Measurements from ENCODE around the gene CLEC2A. TPM values are rescaled to one million over a fixed set of nuclear protein-coding genes. Genes with fewer than 3 reads are reported as not detected.

Gene CLEC2A
- total and polyA plus RNA-seq, 9 of the 15 experiments (the other 6 are each of a cell fraction or from before 2014, with no cell fraction given), result not detected

GRCh38 chr12:9920451-9920850 is 11.7 kb downstream of the CLEC2A start:
- in situ Hi-C loops (cut with MboI), result loop anchor here (10.0 kb wide), 1 partner anchor 176 kb away; no protein-coding TSS in a partner anchor
- Histone ChIP-seq H3K4me3 (no peak overlapping the region), H3K4me2 (ENCODE audit: insufficient read depth, low read length) (no peak overlapping the region), H3K4me1 (replicated peaks in 1 of 2; ENCODE audit: control insufficient read depth in 2 of 2, insufficient read depth in 2 of 2, low read length in 2 of 2) (no peaks in the 10 kb centered on the region), H3K79me2 (ENCODE audit: control insufficient read depth, insufficient read depth, low read length) (no peaks in the 10 kb centered on the region), H3K36me3 (ENCODE audit: control insufficient read depth, insufficient read depth, low read length) (no peaks in the 10 kb centered on the region), H3K9me3 (replicated peaks; ENCODE audit: control insufficient read depth, insufficient read depth, low read depth, low read length) (no peaks in the 10 kb centered on the region), H2AFZ (ENCODE audit: low read depth, low read length) (peak overlapping the region; percentile 58; the same call in 1 of the 2 replicates), H3K27ac (ENCODE audit: extremely low read depth, low read depth, low read length) (no peak overlapping the region), H3K27me3 (ENCODE audit: control insufficient read depth in 2 of 2, insufficient read depth in 2 of 2, low read length in 2 of 2) (no peaks in the 10 kb centered on the region), H4K20me1 (replicated peaks; ENCODE audit: control insufficient read depth, insufficient read depth, low read length) (no peaks in the 10 kb centered on the region), H3K9me1 (ENCODE audit: control insufficient read depth, insufficient read depth, low read length) (no peaks in the 10 kb centered on the region), H3K9ac (ENCODE audit: insufficient read depth in 1 of 2, low read depth in 2 of 2, low read length in 2 of 2) (no peak overlapping the region)
- ATAC-seq (no peak), DNase-seq (ENCODE audit: extremely low read depth in 1 of 4, low spot score in 3 of 4) (no peak), FAIRE-seq (no peak)
- 38% methylated on average over 10 of the region's 10 CpGs for WGBS (ENCODE audit: insufficient coverage, low coverage, missing lambda C conversion rate)
- POLR2A ChIA-PET, result no interaction called here
- BruUV-seq (replicated peaks), result no TSS peak
- intact Hi-C loops (cut with micrococcal nuclease), result no loop called here
- CTCF ChIA-PET (ENCODE audit: low intra/inter-chr PET ratio), result no interaction called here
- TF ChIP-seq THAP7 (CRISPR knock-in tag; IDR thresholded peaks at IDR 0.05) (no peak), ZNF518B (CRISPR knock-in tag; IDR thresholded peaks at IDR 0.05) (no peak), AFF1 (IDR thresholded peaks at IDR 0.05; ENCODE audit: low read depth in 1 of 2, partially characterized antibody in 2 of 2) (no peak), L3MBTL2 (IDR thresholded peaks at IDR 0.05) (no peak), ZBTB7A (IDR thresholded peaks at IDR 0.05; ENCODE audit: borderline replicate concordance, control insufficient read depth, low read depth, low read length) (no peak), TCF7L2 (IDR thresholded peaks at IDR 0.05; ENCODE audit: low read depth, low read length) (no peak), MITF (IDR thresholded peaks at IDR 0.05) (no peak), SIX5 (IDR thresholded peaks at IDR 0.05; ENCODE audit: borderline replicate concordance in 1 of 2, insufficient read depth in 1 of 2, low read depth in 1 of 2, low read length in 2 of 2) (no peak), RFX5 (IDR thresholded peaks at IDR 0.05; ENCODE audit: low read depth, low read length) (no peak), MCM2 (IDR thresholded peaks at IDR 0.05; ENCODE audit: low read depth) (no peak)
